Iris pigment epithelial cell (primary cell): Measurements from ENCODE around the gene DKK3.

Experiments used
- DNase-seq: peaks from one replicate; pipeline ENCODE4 v3.0.0-alpha.2; 2011; ENCODE audit warnings: low read depth

The DKK3 gene

DNA sequence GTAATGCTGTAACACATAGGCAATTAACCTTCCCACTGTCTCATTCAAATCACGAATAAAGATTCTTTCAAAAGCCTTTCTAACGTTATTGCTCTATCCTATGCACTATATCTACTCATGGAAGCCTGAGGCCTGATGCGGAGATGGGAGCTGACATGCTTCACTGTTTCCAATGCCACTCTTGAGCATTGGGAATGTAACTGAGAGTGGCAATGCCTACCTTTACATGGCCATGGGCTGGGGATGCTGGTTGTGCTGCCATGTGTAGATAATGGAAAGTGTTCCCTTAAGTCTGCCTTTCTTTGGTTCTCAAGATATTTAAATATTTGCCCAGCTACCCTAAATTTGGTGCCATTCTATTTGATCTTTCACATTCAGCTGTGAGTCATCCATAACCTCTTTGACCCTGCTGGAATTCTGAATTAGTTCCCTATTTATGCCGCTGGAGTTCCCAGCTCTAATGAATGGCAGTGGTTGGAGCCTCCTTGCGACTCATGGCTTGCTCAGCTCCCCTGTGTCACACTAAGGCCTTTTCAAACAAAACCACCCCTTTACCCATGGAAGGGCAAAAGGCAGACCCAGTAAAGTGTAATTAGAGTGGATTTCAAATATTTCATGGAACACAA is 21.4 kb upstream of the DKK3 start:
- no peak for DNase-seq

- DNase-seq: no peak
Observed at GRCh38 chr11:12029119-12029518, 20.7 kb upstream of the DKK3 start.

GRCh38 chr11:12028303-12028702 is 19.9 kb upstream of the DKK3 start:
- no peak for DNase-seq

- DNase-seq: no peak
Observed at GRCh38 chr11:12026331-12027211, 18.1 kb upstream of the DKK3 start.

DNA sequence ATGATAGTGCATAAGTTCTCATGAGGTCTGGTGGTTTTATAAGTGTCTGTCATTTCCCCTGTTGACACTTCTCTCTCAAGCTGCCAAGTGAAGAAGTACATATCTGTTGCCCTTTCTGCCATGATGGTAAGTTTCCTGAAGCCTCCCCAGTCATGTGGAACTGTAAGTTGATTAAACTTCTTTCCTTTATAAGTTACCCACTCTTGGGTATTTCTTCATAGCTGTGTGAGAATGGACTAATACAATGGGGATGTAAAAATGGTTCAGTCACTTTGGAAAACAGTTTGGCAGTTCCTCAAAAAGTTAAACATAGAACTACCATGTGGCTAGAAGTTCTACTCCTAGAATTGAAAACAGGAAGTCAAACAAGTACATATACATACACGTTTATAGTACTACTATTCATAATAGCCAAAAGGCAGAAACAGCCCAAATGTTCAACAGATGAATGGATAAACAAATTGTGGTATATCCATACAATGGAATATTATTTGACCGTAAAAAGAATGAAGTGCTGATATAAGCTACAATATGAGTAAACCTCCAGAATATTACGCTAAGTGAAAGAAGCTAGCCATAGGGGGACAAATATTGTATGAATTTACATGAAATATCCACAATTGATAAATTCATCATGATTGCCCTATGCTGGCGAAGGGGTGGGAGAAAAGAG is 16.0 kb upstream of the DKK3 start:
- DNase-seq: no peak

DNA sequence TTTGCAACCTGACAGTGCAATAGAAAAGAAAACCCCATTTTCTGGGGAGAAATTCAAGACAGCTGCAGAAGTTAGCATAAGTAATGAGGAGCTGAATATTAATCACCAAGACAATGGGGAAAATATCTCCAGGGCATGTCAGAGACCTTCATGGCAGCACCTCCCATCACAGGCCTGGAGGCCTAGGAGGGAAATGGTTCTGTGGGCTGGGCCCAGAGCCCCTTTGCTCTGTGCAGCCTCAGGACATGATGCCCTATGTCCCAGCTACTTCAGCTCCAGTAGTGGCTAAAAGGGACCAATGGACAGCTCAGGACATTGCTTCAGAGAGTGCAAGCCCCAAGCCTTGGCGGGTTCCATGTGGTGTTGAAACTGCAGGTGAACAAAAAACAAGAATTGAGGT is 14.6 kb upstream of the DKK3 start:
- DNase-seq: no peak

GRCh38 chr11:12020546-12020945 is 12.1 kb upstream of the DKK3 start:
- DNase-seq: no peak

- DNase-seq: no peak
Observed at GRCh38 chr11:12019866-12020416, 11.5 kb upstream of the DKK3 start.

DNA sequence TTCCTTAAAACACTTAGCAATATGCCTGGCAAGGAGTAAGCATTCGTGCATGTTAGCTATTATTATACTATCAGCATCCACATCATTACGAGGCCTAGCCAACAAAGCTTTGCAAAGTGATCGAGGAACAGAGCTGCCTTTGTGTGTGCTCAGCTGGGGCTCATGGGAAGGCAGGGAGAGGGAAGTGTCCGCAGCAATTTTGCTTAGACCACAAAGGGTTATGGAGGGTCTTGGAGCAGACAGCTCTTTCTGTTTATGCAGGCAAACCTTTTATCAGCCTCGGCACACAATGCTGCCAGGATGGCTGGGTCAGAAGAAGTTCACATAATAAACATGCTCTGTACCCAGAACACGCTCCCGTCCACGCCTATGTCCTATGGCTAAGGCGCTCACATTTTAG is 10.9 kb upstream of the DKK3 start:
- peak; percentile 46 for DNase-seq

GRCh38 chr11:12017865-12018453 is 9.5 kb upstream of the DKK3 start:
- no peak for DNase-seq

DNA sequence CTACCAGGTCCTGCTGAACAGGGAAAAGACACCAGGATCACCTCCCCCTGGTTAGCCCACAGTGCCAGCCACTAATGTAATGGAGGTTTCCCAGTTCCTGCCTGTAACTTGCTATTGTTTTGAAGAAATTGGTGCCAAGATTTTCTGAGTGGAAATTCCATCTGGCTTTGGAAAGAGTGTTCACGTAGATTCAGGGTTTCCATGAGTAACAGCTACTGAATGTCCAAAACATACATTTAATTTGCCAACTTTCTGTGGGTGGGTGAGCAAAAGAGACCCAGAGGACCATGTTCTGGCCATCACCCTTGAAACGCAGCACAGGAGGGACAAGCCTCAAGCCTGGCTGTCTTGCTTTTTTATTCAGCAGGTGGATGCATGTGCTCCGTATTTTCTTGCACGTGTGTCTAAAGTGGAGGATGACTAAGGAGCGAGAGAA is 8.8 kb upstream of the DKK3 start:
- peak; percentile 70 for DNase-seq

GRCh38 chr11:12016246-12016645 is 7.8 kb upstream of the DKK3 start:
- no peak for DNase-seq

- no peak for DNase-seq
Observed at GRCh38 chr11:12015486-12015885, 7.1 kb upstream of the DKK3 start.

- DNase-seq: no peak
Observed at GRCh38 chr11:12013781-12014180, 5.4 kb upstream of the DKK3 start.

DNA sequence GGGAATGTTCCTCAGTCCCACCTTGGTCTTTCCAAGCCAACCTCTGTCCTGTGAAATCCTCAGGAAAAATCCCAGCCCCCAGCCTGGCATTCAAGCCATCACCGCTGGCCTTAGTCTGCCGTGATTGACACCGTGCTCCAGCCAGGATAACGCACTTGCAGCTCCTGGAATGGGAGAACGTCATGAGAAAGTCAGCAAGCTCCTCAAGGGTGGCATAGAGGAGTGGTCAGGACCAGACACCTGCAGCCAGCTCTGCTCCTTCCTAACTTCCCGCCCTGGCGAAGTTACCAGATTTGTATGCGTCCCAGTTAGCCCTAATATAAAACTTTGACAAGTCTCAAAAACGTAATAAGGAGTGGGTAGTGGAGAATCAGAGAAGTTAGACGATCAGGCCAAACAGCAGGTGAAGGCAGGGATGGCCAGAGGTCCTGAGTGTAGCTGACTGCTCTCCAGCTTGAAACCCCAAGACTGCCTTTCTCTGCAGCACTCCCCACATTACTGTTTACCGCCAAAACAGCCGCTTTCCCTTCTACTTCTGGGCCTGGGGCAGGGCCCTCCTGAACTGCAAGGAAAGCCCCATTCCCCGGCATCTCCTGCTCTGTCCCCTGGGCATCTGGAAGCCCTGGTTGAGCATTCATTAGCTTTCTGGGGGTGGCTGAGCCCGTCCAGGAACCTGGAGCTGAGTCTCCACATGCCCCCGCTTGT is 1.3 kb upstream of the DKK3 start:
- DNase-seq: no peak

DNA sequence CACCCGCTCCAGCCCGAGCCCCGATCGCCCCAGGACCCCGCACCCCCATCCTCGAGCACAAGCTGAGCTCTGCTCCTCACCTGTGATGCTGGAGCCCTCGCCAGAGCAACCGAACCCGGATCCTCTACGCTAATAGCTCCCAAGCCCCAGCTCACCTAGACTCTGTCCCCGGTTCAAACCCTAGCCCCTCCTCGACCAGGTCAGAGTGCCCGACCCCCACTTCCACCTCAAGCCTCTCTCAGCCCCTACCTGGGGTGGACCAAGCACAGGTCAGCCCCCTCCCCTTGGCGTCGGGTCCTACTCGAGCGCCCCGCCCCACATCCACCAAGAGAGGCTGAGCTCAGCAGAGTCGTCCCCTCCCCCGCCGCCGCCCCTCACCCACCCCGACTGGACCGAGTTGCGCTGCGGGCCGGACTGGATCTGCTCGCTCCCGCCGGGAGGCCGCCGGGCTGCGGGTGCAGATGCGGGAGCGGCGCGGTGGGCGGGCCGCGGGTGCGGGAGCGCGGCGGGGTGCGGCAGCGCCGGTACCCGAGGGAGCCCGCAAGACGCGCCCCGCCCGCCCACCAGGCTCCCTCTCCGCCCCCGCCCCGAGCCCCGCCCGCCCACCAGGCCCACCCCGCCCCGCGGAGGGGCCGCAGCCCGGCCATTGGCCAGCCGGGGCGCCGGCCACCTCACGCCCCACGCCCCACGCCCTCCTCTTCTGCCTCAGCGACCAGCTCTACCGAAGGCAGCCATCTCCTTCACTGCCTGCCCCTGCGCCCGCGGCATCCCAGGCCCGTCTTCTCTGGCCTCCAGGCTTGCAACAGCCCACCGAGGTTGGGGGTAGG is 577 bp upstream of the DKK3 start:
- peak; percentile 45 for DNase-seq

DNA sequence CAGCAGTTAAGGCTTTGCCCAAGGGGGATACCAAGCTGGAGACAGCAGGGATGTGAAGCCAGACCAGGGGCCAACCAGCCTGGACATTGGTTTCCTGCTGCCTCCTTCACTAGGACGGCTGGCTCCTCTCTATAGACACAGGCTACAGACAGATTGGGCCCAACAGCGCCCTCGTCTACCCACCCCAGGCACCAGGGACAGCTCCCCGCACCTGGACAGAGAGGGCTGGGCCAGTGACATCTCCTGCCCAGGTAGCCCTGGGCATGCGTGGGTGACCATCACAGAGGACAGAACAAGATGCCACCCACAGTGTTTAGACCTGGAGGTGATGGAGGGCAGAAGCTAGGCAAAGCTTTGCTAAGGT is 1.2 kb downstream of the DKK3 start:
- DNase-seq: no peak

- no peak for DNase-seq
Observed at GRCh38 chr11:12006552-12007229, 1.7 kb downstream of the DKK3 start.

DNA sequence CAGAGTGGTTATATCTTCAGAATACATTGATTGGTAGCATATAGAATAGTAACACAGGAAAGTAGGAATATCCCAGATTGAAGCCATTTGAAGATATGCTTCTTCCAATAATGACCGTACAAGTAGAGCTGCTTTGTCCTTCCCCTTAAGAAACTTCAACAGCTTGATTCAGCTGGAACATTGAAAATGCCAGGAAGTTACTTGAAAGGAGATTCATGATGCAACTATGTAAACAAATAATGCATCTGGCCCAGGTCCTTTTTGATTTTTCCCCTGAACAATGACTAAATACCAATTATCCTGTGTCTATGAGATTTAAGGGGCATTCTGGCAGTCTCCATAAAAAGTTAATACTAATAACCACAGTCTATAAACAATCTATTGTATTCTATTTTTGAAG is 3.0 kb downstream of the DKK3 start:
- DNase-seq: peak; percentile 86

GRCh38 chr11:12005061-12005460 is 3.4 kb downstream of the DKK3 start:
- DNase-seq: no peak
